Motor neuron (in vitro differentiated cells): Measurements from ENCODE around the gene MED31. TPM values are rescaled to one million over a fixed set of nuclear protein-coding genes. Genes with fewer than 3 reads are reported as not detected.
A peak's percentile ranks its signal among the peaks of the same experiment; 100 is the strongest.
"Not testable (repeated sequence)": the region's sequence is repeated elsewhere in the genome, so short reads cannot be mapped to it uniquely, and the experiment has no call there.

Experiments used
- ATAC-seq, 8 experiments: fragments of 200-7000 bp; cut with Tn5 transposase; replicated peaks in 6 of 8; 2 replicates each; pipeline ENCODE4 v1.8.0; 2021; ENCODE audit warnings: mild to moderate bottlenecking in 8 of 8, moderate library complexity in 8 of 8
- H3K27ac ChIP-seq, 2 donors: fragments of 250-450 bp; sonication (Bioruptor Pico); 2 replicates each; pipeline ENCODE4 v1.9.0; 2021; ENCODE audit warnings: antibody characterized with exemption in 2 of 2, mild to moderate bottlenecking in 2 of 2, moderate library complexity in 1 of 2
- H3K4me1 ChIP-seq, 2 donors: fragments of 250-450 bp; sonication (Bioruptor Pico); replicated peaks in 1 of 2; 2 replicates each; pipeline ENCODE4 v1.6.1; 2021; ENCODE audit warnings: antibody characterized with exemption in 2 of 2, mild to moderate bottlenecking in 2 of 2, moderate library complexity in 1 of 2
- H3K4me3 ChIP-seq, 5 donors: fragments of 250-450 bp; sonication (Bioruptor Pico); 2 replicates each; pipeline ENCODE4 v1.9.0; 2021; ENCODE audit warnings: antibody characterized with exemption in 5 of 5, mild to moderate bottlenecking in 5 of 5, moderate library complexity in 4 of 5
- WGBS, 10 experiments: fragments of 450-650 bp; shearing (Covaris generic); methylation state at CpG; one replicate each; pipeline ENCODE4 v1.0.0; 2022; 5-methylcytosine and 5-hydroxymethylcytosine counted together
- in situ Hi-C, 9 experiments: fragments of 400-800 bp; cut with MboI; loops; one replicate each; pipeline ENCODE4 v1.15.0; 2021; ENCODE audit warnings: low sequenced_read_pairs in 9 of 9, low pct_unique_long_range_greater_than_20kb in 2 of 9; ENCODE audit not compliant: unreplicated experiment in 9 of 9
- total RNA-seq, 8 experiments: library from RNA; unstranded; fragments of 300-600 nt; gene quantifications; 2 replicates each; pipeline versions ENCODE4 v1.2.3 to v1.2.4, GENCODE V29; 2022

Gene MED31
- total RNA-seq = 10 to 100 TPM; 11.7 to 31.8 (median 18.0) TPM

DNA sequence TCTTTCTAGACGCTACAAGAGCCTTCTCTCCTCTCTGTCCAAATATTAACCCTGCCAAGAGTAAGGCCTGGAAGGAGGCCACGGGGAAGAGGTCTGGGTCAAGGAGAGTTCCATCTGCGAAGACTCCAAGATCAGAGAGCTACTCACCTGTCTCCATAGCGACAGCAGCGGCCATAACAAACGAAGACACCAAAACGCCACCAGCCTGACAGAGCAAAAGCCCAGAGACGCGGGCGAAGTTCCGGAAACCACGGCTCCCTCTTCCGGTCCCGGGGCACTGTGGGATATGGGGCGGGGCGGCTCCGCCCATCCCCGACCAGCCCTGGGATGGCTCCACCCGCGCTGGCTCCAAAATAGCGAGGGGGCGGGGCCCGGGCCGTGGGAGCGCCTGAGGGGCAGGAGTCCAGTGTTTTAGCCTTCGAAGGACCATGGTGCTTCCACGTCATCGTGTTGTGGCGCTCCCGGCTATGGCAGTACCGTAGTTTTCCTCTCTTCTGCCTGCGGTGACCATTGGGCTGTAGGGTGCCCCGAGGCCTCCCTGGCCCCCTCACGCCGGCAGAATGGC lies at the start of gene MED31, which contains the start of gene C17orf100:
Gene MED31, minus strand, starts transcription at position 252 of the 565 bp plus-strand sequence. Its CDS starts 77 bp downstream, at position 175.
Gene C17orf100, plus strand, starts transcription at position 409 of the 565 bp plus-strand sequence. Its CDS starts 152 bp downstream, at position 561.
- H3K4me1 ChIP-seq = peaks cover 33 to 38% of the 10 kb centered on the region in 2 donors
- peak; percentile 85 to 93 (median 90) for ATAC-seq
- peak within 1 kb of the TSS; percentile 60 to 99 (median 75) for H3K4me3 ChIP-seq
- in situ Hi-C loops = loop anchor here in 3 of 9 experiments (25.0 kb wide), 2 partner anchors 186 to 361 kb away; partner anchors contain the start of genes BCL6B (in 2 of the 3), RNASEK (in 2 of the 3) and TEKT1 (in 1 of the 3)
- peak within 1 kb of the TSS; percentile 81 to 92 for H3K27ac ChIP-seq
- 0% methylated on average over 2 to 9 of the region's 35 CpGs; no CpG with 5 or more reads in 6 of the 10 experiments for WGBS, 10 experiments

DNA sequence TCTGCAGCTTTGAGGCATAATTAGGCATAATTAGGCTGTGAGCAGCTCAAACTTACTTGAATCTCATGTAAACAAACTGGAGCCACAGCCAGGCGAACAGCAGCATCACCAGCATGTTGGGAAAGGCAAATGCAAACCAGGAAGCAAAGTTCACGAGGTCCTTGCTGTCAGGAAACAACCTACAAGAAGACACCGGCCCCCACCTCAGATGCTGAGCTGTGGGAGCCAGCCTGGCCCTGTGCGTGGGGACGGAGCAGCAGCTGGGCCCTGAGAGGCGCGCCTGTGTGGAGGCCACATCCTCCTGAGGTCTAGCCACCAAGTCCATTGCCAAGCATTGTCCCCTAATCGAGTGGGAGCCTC lies 49.5 kb upstream of the MED31 start:
- in situ Hi-C loops = no loop called here
- no peaks in the 10 kb centered on the region for H3K4me1 ChIP-seq
- WGBS, 10 experiments = 0 to 81% (median 53%) methylated on average over 1 to 7 of the region's 8 CpGs; no CpG with 5 or more reads in 6 of the 10 experiments
- no peak overlapping the region for H3K4me3 ChIP-seq
- ATAC-seq = no peak
- no peak overlapping the region for H3K27ac ChIP-seq

DNA sequence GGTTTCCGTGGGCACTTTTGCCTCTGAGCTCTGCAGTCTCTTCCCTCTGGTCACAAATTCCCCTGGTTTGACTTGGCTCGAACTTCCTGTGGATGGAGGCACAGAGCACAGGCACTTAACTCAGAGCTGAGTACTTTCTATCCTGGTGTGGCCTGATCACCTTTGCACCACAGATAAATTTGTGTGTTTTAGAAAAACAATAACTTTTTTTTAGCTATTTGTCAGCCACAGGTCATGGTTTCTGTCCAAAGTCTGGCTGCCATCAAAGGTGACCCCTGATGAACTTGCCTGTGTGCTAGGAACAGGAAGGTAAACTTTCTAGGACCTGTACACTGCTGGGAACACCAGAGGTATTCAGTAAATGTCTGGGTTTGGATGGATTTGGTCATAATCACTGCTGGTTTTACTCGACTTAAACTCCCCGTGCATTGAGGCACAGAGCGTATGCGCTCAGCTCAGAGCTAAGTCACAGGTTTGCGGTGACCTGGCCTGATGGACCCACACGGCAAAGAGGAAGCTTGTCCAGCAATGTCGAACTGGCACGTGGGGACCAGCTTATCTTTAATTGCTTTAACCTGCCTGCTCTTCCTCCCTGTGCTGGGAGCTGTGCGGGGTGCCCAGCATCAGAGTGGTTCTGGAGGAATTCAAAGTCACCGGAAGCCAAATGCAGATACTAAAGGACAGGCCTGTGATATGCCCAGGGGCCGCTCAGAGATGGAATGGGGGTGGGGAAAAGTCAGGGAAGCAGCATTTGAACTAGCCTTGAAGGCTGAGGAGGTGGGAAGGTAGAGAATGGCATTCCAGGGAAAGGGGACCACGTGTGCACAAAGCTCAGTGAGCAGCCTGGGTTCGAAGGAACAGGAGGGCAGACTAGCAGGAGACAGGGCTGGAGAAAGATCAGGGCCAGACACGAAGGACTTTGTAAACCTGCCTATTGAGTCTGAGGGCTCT lies 48.9 kb upstream of the MED31 start:
- WGBS, 10 experiments = 24 to 84% (median 61%) methylated on average over 3 to 15 of the region's 16 CpGs; no CpG with 5 or more reads in 2 of the 10 experiments
- no peak for ATAC-seq
- no peak overlapping the region for H3K4me3 ChIP-seq
- no peaks in the 10 kb centered on the region for H3K4me1 ChIP-seq
- H3K27ac ChIP-seq = no peak overlapping the region
- in situ Hi-C loops = no loop called here

DNA sequence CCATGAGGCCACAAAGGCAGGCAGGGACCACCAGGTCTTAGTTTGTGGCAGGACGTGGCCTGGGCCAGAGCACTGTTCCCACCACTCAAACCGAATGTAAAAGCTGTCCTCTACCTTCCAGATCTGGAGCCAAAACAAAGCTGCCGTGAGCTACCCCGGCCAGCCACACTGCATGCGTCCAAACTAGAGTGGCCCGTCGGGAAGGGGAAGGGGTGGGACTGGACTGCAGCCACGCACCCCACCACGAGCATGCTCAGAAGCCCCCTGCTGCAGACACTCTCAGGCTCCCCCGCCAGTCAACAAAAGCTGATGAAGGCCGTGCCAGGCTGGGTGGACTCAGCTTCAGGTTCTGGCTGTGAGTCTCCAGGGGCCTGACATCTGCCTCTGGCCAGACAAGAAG lies 46.6 kb upstream of the MED31 start:
- Histone ChIP-seq H3K4me1 (no peaks in the 10 kb centered on the region), H3K4me3 (no peak overlapping the region), H3K27ac (no peak overlapping the region)
- 18 to 83% (median 80%) methylated on average over 1 to 10 of the region's 11 CpGs; no CpG with 5 or more reads in 7 of the 10 experiments for WGBS, 10 experiments
- in situ Hi-C loops = no loop called here
- ATAC-seq = no peak

DNA sequence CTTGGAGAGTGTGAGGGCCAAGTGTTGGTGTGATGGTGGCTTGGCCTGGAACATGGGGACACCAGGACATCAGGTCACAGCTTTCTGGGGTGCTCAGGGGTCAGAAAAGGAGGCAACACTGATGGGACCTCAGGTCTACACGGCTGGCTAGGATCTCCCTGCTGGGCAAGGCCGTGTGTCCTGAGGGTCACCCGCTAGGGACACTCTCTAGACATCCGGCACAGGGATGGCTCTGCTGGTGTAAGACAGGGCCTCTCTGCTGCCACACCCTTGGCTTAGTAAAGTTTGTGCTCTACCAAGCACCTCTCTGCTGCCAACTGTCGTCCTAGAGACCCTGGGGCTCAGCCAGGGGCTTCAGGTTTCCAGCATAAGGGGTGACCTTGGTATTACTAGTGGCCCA lies 45.5 kb upstream of the MED31 start:
- no peak for ATAC-seq
- Histone ChIP-seq H3K27ac (no peak overlapping the region), H3K4me1 (no peaks in the 10 kb centered on the region), H3K4me3 (no peak overlapping the region)
- in situ Hi-C loops = no loop called here
- 40 to 80% (median 60%) methylated on average over 1 of the region's 5 CpGs; no CpG with 5 or more reads in 7 of the 10 experiments for WGBS, 10 experiments

DNA sequence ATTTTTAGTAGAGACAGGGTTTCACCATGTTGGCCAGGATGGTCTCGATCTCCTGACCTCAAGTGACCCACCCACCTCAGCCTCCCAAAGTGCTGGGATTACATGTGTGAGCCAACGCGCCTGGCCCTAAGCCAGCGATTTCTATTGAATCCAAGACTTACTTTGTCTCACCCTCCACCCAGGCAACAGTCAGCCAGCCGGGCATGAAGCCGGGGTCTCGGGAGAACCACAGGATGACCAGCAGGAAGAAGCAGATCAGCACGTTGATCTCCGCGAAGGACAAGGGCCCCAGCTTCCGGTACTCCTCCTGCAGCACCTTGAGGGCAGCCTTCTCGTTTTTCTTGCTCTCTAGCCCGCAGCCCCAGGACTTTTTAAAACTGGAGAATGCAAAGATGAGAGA lies 44.2 kb upstream of the MED31 start:
- no peak overlapping the region for H3K4me3 ChIP-seq
- WGBS, 10 experiments = 31 to 83% (median 74%) methylated on average over 3 to 10 of the region's 13 CpGs; no CpG with 5 or more reads in 6 of the 10 experiments
- H3K27ac ChIP-seq = no peak overlapping the region
- ATAC-seq = no peak
- in situ Hi-C loops = no loop called here
- no peaks in the 10 kb centered on the region for H3K4me1 ChIP-seq

DNA sequence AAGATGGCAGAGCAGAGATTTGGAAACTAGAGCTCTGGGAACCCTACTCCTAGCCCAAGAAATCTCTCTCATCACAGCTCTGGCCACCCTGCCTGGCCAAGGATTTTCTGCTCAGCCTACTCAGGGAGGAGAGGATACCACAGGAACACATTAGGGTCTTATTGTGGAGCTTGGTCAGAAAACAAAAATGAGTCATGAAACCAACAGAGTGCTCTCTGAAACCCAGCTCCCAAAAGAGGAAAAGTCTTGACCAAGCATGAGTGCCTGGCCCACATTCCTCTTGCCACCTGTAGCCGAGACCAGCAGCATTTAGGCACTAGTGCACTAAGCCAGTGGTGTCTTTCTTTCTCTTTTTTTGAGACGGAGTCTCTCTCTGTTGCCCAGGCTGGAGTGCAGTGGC lies 43.6 kb upstream of the MED31 start:
- in situ Hi-C loops = no loop called here
- Histone ChIP-seq H3K4me1 (no peaks in the 10 kb centered on the region), H3K4me3 (no peak overlapping the region), H3K27ac (no peak overlapping the region)
- WGBS, 10 experiments = 10 to 28% (median 17%) methylated on average over 1 to 2 of the region's 2 CpGs; no CpG with 5 or more reads in 7 of the 10 experiments
- ATAC-seq = no peak

DNA sequence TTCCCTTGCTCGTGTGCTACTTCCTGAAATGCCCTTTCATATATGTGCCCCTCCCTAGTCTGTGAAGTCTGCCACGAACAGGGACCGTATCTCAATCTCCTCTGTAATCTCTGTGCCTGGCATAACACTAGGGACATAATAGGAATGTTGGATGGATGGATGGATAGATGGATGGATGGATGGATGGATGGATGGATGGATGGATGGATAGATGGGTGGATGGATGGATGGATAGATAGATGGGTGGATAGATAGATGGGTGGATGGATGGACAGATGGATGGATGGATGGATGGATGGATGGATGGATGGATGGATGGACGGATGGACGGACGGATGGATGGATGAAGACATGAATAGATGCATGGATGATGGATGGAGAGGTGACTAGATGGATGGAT lies 40.6 kb upstream of the MED31 start:
- ATAC-seq, H3K4me3 ChIP-seq, H3K4me1 ChIP-seq, in situ Hi-C loops, H3K27ac ChIP-seq: not testable (repeated sequence)
- WGBS, 10 experiments = 10 to 100% (median 67%) methylated on average over 1 to 4 of the region's 6 CpGs; no CpG with 5 or more reads in 3 of the 10 experiments

DNA sequence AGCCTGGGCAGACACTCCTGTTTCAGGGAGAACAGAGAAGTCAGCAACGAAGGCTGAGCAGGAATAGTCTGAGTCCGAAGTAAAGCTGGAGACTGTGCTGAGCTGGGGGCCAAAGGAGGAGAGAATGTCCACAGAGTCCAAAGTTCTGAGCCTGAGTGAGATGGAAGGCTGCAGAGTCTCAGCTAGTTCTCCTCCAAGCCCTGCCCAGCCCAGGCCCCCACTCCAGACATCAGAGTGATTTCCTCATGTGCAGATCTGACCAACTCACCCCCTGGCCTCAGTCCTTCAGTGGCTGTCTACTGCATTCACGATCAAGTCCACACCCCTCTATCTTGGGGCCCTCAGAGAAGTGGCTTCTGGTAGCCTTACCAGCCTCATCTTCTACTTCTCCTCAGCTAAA lies 40.1 kb upstream of the MED31 start:
- no peak overlapping the region for H3K27ac ChIP-seq
- in situ Hi-C loops = no loop called here
- no peak for ATAC-seq
- 0 to 100% (median 47%) methylated on average over 1 to 2 of the region's 3 CpGs; no CpG with 5 or more reads in 4 of the 10 experiments for WGBS, 10 experiments
- no peaks in the 10 kb centered on the region for H3K4me1 ChIP-seq
- no peak overlapping the region for H3K4me3 ChIP-seq

DNA sequence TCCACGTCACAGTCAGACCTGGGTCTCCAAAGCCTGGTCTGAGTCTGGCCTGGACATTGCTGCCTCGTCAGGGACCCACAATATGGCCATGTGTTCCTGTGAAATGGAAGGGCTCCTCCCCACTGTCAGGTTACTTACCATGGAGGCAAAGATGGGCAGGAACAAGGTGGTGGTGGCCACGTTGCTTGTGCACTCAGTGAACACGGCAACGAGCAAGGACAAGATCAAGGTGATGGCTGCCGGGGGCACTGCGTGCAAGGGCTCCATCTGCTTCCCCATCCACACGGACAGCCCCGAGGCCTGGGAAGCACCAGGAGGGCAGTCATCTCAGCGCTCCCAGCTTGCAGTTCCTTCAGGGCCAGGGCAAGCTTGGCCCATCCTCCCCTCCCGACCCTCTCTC lies 39.2 kb upstream of the MED31 start:
- 32 to 60% (median 50%) methylated on average over 1 to 3 of the region's 11 CpGs; no CpG with 5 or more reads in 7 of the 10 experiments for WGBS, 10 experiments
- no peak overlapping the region for H3K4me3 ChIP-seq
- no peak overlapping the region for H3K27ac ChIP-seq
- no peaks in the 10 kb centered on the region for H3K4me1 ChIP-seq
- ATAC-seq = no peak
- in situ Hi-C loops = no loop called here

DNA sequence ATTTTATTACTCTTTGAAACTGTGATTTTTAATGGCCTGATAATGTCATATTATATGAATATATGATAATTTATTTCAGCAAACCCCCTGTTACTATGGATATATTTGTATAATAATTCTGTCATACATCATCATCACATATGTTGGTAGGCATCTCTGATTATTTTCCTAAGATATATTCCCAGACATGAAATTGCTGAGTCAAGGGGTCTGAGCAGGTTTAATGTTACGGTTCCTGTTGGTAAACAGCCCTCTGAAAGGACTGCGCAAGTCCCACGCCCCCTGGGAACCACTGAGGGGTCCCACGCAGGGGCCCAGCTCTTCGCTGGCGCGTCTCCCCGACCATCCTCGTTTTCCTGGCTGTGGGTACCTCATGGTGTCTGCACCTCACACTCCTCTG lies 37.5 kb upstream of the MED31 start:
- Histone ChIP-seq H3K27ac (no peak overlapping the region), H3K4me1 (no peaks in the 10 kb centered on the region), H3K4me3 (no peak overlapping the region)
- 19 to 77% (median 51%) methylated on average over 1 to 8 of the region's 9 CpGs; no CpG with 5 or more reads in 4 of the 10 experiments for WGBS, 10 experiments
- no peak for ATAC-seq
- in situ Hi-C loops = no loop called here

DNA sequence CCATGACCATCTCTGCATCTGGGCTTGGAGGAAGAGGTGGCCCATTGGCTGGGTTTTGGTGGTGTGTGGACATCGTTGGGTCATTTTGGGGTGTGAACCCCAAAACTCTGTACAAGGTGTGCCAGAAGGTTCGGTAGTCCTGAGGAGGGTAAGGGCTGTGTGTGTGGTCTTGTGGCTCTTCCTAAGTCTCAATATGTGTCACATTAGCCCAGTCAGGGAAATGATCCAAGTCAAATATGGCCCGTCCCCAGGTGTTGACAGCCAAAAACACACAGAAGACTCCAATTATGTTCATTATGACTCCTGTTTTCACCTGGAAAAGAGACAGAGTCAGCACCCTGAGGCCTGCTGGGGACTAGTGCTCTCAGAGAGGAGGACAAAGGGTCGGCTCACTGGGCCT lies 34.6 kb upstream of the MED31 start:
- WGBS, 10 experiments = 40 to 74% (median 67%) methylated on average over 1 to 4 of the region's 4 CpGs; no CpG with 5 or more reads in 7 of the 10 experiments
- Histone ChIP-seq H3K4me3 (no peak overlapping the region), H3K4me1 (no peaks in the 10 kb centered on the region), H3K27ac (no peak overlapping the region)
- in situ Hi-C loops = no loop called here
- ATAC-seq = no peak
